GM12878 (cell line): ENCODE results near the gene PRKN.

ENCODE experiments used
- FOS ChIP-seq: IDR thresholded peaks from 3 replicates; pipeline ENCODE4 v1.6.1; 2011; ENCODE audit warnings: borderline replicate concordance; ENCODE audit not compliant: insufficient read length; ENCODE audit errors: extremely low read depth
- HCFC1 ChIP-seq: fragments of 150-350 bp; IDR thresholded peaks from 2 replicates; pipeline ENCODE4 v1.6.1; 2014; ENCODE audit warnings: low read length
- POLR2AphosphoS5 ChIP-seq: IDR thresholded peaks from 2 replicates; pipeline ENCODE4 v1.6.1; 2011; ENCODE audit warnings: mild to moderate bottlenecking, low read length, inconsistent platforms
- RFX5 ChIP-seq: IDR thresholded peaks from 2 replicates; pipeline ENCODE4 v1.6.1; 2011; ENCODE audit warnings: low read depth, low read length, improper control_type of control experiment
- SRF ChIP-seq, 2 experiments: IDR thresholded peaks; 2 replicates each; pipeline ENCODE4 v1.6.1; 2011; ENCODE audit warnings: low read depth in 2 of 2, low read length in 2 of 2, mild to moderate bottlenecking in 1 of 2, moderate library complexity in 1 of 2
- TF ChIP-seq, protein P1 (sequence below), 3 experiments: IDR thresholded peaks in 2 of 3; conservative IDR thresholded peaks in 1 of 3; 2 replicates each; pipeline ENCODE4 v1.5.1; 2011; ENCODE audit warnings: low read depth in 3 of 3, low read length in 3 of 3, mild to moderate bottlenecking in 3 of 3, control low read depth in 2 of 3, moderate library complexity in 2 of 3, inconsistent platforms in 1 of 3, mixed read lengths in 1 of 3; ENCODE audit not compliant: control insufficient read depth in 2 of 3, insufficient read depth in 1 of 3; ENCODE audit errors: extremely low read depth in 1 of 3
- TF ChIP-seq, protein P2 (sequence below): IDR thresholded peaks from 2 replicates; pipeline ENCODE4 v1.6.1; 2012; ENCODE audit warnings: mild to moderate bottlenecking, low read depth, low read length
- TF ChIP-seq, protein P3 (sequence below): IDR thresholded peaks from 2 replicates; pipeline ENCODE4 v1.6.1; 2012; ENCODE audit warnings: low read depth, low read length, improper control_type of control experiment

DNA sequence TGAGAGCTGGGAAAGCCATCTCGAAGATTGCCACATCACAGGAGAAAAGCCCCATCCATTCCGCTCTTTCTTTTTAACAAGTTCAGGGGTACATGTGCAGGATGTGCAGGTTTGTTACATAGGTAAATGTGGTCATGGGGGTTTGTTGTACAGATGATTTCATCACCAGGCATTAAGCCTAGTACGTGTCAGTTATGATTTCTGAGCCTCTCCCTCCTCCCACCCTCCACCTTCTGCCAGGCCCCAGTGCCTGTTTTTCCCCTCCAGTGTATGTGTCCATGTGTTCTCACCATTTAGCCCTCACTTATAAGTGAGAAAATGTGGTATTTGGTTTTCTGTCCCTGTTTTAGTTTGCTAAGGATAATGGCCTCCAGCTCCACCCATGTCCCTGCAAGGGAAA lies 887.2 kb downstream of the PRKN start:
- TF ChIP-seq, protein P1, sequence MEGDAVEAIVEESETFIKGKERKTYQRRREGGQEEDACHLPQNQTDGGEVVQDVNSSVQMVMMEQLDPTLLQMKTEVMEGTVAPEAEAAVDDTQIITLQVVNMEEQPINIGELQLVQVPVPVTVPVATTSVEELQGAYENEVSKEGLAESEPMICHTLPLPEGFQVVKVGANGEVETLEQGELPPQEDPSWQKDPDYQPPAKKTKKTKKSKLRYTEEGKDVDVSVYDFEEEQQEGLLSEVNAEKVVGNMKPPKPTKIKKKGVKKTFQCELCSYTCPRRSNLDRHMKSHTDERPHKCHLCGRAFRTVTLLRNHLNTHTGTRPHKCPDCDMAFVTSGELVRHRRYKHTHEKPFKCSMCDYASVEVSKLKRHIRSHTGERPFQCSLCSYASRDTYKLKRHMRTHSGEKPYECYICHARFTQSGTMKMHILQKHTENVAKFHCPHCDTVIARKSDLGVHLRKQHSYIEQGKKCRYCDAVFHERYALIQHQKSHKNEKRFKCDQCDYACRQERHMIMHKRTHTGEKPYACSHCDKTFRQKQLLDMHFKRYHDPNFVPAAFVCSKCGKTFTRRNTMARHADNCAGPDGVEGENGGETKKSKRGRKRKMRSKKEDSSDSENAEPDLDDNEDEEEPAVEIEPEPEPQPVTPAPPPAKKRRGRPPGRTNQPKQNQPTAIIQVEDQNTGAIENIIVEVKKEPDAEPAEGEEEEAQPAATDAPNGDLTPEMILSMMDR (IDR thresholded peaks at IDR 0.05 in 2 of 3, conservative IDR thresholded peaks at IDR 0.05 in 1 of 3; ENCODE audit: control insufficient read depth in 2 of 3, extremely low read depth in 1 of 3, insufficient read depth in 1 of 3, low read depth in 3 of 3, low read length in 3 of 3), result no peak
- TF ChIP-seq, protein P2, sequence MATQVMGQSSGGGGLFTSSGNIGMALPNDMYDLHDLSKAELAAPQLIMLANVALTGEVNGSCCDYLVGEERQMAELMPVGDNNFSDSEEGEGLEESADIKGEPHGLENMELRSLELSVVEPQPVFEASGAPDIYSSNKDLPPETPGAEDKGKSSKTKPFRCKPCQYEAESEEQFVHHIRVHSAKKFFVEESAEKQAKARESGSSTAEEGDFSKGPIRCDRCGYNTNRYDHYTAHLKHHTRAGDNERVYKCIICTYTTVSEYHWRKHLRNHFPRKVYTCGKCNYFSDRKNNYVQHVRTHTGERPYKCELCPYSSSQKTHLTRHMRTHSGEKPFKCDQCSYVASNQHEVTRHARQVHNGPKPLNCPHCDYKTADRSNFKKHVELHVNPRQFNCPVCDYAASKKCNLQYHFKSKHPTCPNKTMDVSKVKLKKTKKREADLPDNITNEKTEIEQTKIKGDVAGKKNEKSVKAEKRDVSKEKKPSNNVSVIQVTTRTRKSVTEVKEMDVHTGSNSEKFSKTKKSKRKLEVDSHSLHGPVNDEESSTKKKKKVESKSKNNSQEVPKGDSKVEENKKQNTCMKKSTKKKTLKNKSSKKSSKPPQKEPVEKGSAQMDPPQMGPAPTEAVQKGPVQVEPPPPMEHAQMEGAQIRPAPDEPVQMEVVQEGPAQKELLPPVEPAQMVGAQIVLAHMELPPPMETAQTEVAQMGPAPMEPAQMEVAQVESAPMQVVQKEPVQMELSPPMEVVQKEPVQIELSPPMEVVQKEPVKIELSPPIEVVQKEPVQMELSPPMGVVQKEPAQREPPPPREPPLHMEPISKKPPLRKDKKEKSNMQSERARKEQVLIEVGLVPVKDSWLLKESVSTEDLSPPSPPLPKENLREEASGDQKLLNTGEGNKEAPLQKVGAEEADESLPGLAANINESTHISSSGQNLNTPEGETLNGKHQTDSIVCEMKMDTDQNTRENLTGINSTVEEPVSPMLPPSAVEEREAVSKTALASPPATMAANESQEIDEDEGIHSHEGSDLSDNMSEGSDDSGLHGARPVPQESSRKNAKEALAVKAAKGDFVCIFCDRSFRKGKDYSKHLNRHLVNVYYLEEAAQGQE, result no peak
- TF ChIP-seq RFX5, result no peak
- TF ChIP-seq HCFC1, result no peak
- TF ChIP-seq FOS, result no peak
- TF ChIP-seq, protein P3, sequence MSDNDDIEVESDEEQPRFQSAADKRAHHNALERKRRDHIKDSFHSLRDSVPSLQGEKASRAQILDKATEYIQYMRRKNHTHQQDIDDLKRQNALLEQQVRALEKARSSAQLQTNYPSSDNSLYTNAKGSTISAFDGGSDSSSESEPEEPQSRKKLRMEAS, result no peak
- no peak for TF ChIP-seq SRF (IDR thresholded peaks at IDR 0.05; ENCODE audit: low read depth in 2 of 2, low read length in 2 of 2)
- no peak for TF ChIP-seq POLR2AphosphoS5
